ENCODE measurements around the gene TP53I3.
"Not testable (repeated sequence)": the region's sequence is repeated elsewhere in the genome, so short reads cannot be mapped to it uniquely, and the experiment has no call there.

The TP53I3 gene

GRCh38 chr2:24101992-24102391 lies 17.4 kb upstream of the TP53I3 start:
- no peak for DNase-seq (ENCODE audit: low read depth in 3 of 3, low spot score in 1 of 3)

- DNase-seq (ENCODE audit: low read depth in 3 of 3, low spot score in 1 of 3): not testable (repeated sequence)
These were observed 16.1 kb upstream of the TP53I3 start for GRCh38 chr2:24100732-24101131.

- DNase-seq (ENCODE audit: low read depth in 3 of 3, low spot score in 1 of 3): not testable (repeated sequence)
These were observed 10.6 kb upstream of the TP53I3 start for GRCh38 chr2:24095171-24095677.

DNA sequence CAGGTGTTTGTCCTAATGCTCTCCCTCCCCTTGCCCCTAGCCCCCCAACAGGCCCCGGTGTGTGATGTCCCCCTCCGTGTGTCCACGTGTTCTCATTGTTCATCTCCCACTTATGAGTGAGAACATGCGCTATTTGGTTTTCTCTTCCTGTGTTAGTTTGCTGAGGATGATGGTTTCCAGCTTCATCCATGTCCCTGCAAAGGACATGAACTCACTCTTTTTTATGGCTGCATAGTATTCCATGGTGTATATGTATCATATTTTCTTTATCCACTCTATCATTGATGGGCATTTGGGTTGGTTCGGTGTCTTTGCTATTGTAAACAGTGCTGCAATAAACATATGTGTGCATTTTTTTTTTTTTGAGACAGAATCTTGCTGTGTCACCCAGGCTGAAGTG lies 8.6 kb upstream of the TP53I3 start:
- not testable (repeated sequence) for DNase-seq (ENCODE audit: low read depth in 3 of 3, low spot score in 1 of 3)

DNA sequence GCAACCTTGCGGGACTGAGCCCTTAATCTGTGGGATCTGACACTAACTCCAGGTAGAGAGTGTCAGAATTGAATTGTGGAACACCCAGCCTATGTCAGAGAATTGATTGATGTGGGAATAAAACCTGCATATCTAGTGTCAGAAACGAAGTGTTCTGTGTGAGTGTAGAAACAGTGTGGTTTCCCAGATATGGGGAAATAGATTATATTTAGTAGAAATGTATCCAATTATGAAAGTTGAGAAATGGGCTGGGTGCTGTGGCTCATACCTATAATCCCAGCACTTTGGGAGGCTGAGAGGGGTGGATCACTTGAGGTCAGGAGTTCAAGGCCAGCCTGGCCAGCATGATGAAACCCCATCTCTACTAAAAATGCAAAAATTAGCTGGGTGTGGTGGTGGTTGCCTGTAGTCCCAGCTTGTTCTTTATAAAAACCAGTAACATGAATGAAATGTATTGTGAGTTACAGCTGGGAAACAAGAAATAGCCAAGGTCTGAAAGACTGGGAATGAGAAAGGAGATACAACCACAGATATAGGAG lies 4.3 kb upstream of the TP53I3 start:
- no peak for DNase-seq (ENCODE audit: low read depth in 3 of 3, low spot score in 1 of 3)

GRCh38 chr2:24087032-24087431 lies 2.4 kb upstream of the TP53I3 start:
- DNase-seq (ENCODE audit: low read depth in 3 of 3, low spot score in 1 of 3): no peak

- no peak for DNase-seq (ENCODE audit: low read depth in 3 of 3, low spot score in 1 of 3)
These were observed 1.6 kb upstream of the TP53I3 start for GRCh38 chr2:24086241-24086640.

DNA sequence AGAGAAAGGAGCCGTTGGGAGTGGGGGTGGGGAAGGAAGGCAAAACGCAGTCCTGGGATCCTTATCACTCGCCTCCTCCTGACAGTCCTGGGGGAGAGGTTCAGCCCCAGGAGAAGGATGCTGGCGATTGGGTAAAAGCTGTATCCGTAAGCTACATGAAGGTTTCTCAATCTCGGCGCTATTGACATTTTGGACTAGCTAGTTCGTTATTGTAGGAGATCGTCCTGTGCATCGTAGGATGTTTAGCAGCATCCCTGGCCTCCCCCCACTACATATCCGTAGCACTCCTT lies 511 bp upstream of the TP53I3 start:
- DNase-seq (ENCODE audit: low read depth in 3 of 3, low spot score in 1 of 3): no peak

DNA sequence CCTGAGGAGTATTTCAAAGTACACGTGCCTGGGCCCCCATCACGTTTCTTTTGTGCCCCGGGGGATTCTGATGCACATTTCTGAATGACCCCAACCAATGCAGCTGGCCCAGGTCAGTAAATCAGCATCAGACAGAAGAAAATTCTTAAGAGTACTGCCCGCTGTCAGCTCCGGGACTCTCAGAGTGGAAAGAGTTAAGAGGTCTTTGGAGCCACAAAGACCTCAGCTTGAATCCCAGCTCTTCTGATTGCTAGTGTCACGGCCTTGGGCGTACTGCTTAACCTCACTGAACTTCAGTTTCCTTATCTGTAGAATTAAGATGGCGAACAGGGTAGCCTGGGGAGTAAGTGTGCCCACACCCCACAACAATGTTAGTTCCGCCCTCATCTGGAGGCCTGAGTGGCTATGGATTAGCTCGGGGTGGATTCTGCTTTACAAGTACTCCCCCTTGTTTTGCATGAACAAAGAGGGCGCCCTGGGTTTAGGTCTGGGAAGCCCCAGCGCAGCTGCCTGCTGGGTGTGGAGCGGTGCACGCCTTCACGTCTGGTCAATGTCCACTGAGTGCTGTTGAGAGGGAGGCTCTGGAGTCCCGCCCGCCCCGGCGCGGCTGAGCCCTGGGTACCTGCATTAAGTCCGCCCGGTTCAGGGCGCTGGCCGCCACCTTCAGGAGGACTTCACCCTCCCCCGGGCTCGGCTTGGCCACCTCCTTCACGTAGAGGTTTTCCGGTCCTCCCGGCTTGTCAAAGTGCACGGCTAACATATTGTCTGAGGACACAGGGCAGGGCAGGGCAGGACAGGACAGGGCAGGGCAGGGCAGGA lies 858 bp downstream of the TP53I3 start:
- DNase-seq (ENCODE audit: low read depth in 3 of 3, low spot score in 1 of 3): no peak

GRCh38 chr2:24082787-24083566 lies 1.7 kb downstream of the TP53I3 start:
- no peak for DNase-seq (ENCODE audit: low read depth in 3 of 3, low spot score in 1 of 3)

- no peak for DNase-seq (ENCODE audit: low read depth in 3 of 3, low spot score in 1 of 3)
These were observed 3.9 kb downstream of the TP53I3 start for GRCh38 chr2:24080701-24081100.

DNA sequence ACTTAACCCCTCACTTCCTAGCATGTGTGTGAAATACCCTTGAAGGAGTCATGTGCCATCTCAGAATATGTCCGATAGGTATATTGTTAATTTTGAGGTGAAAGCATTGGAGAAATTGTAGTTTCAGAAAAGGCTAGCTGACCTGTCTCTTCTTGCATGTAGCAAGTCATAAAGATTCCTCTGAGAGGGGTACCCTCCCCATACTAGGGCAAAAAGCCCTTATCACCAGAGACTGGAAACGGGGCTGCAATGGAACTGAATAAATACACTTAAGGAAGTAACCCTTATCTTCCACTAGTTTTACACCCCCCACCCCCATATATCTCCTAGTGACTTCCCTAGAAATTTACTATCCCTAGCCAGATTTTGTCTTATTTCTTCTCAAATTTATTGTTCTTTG lies 6.8 kb downstream of the TP53I3 start:
- no peak for DNase-seq (ENCODE audit: low read depth in 3 of 3, low spot score in 1 of 3)

DNA sequence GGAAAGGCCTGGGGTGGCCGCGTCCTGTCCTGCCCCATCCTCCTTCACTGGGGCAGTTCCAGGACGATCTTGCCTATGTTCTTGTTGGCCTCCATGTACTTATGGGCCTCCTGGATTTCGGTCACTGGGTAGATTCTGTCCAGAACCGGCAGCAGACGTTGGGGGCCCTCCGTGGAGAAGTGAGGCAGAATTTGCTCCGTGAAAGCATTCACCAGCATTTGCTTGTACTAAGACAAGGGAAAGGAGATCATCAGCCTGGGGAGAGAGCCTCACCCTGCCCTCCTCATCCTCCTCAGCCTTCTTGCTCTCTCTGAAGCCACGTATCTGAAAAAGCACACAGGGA lies 7.1 kb downstream of the TP53I3 start:
- no peak for DNase-seq (ENCODE audit: low read depth in 3 of 3, low spot score in 1 of 3)

DNA sequence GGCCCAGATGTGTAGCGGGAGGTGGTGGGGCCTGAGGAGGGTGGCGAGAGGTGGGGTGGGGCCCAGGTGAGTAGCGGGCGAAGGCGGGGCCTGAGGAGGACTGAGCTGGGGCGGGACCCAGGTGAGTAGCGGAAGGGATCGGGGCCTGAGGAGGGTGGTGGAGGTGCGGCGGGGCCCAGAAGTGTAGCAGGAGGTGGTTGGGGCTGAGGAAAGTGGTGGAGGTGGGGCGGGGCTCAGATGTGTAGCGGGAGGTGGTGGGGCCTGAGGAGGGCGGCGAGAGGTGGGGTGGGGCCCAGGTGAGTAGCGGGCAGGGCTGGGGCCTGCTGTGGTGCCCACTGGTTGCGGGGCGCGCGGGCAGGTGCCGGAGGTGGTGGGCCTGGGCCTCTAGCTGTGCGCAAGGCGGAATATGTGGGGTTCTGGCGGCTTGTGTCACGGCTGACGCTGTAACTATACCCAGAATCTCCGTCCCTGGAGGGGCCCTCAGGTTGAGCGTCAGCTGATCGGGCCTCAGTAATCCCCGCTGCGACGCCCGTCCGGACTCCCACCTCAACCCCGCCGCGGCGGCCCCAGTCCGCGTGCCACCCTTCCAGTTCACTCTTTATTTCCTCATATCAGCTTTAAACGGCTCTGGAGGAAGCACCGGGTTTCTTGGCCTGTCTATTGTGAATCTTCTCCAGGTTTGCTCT lies 7.6 kb downstream of the TP53I3 start:
- DNase-seq (ENCODE audit: low read depth in 3 of 3, low spot score in 1 of 3): no peak

DNA sequence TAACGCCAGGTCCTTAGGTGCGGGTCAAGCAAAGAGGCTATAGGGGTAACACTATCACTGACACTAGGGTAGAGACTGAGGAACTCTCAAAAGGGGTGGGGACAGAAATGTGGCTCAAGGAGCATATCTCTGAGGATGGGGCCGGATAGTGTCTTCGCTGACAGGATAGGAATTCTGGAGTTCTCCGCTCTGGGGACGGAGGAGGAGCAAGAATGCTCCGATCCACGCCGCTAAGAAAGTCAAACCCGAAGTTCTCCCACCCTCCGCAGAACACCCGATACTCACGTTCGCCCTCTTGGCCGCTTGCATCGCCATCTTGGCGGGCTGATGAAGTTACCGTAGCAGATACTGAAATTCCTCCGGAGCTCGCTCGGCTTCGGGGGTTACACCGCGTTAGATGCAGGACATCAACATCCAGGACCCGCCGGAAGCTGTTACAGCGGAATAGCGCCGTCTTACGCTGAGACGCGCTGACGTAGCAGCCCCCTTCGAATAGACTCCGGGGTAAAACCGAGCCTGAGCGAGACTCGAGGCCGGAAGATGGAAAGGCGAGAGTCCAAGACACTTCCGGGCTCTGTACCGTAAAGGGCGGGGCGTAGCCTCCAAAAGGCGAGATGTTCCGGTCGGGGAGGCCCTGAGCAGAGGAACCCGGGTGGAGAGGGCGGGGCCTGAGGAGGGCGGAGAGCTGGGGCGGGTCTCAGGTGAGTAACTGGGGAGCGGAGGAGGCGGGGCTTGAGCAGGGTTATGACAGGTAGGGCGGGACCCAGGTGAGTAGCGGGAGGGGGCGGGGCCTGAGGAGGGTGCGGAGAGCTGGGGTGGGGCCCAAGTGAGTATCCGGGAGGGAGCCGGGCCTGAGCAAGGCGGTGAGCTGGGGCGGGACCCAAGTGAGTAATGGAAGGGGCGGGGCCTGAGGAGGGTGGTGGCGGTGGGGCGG lies 8.5 kb downstream of the TP53I3 start, which contains the start of gene SF3B6:
Gene SF3B6, minus strand, starts transcription at position 412 of the 934 bp plus-strand sequence. Its CDS starts 97 bp downstream, at position 315.
- peak; percentile 97 to 99 (median 99) for DNase-seq (ENCODE audit: low read depth in 3 of 3, low spot score in 1 of 3)

DNA sequence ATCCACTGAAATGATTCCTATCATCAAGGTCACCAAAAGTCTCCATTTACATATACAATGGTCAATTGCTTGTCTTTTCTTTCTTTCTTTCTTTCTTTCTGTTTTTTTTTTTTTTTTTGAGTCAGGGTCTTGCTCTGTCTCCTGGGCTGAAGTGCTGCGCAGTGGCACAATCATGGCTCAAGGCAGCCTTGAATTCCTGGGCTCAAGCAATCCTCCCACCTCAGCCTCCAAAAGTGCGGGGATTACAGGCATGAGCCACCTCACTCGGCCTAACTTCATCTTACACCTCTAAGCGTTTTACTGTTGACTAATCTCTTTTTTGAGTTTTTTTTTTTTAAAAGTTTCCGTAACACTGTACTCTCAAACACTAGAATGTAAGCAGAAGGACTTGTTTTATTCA lies 9.4 kb downstream of the TP53I3 start:
- DNase-seq (ENCODE audit: low read depth in 3 of 3, low spot score in 1 of 3): no peak

DNA sequence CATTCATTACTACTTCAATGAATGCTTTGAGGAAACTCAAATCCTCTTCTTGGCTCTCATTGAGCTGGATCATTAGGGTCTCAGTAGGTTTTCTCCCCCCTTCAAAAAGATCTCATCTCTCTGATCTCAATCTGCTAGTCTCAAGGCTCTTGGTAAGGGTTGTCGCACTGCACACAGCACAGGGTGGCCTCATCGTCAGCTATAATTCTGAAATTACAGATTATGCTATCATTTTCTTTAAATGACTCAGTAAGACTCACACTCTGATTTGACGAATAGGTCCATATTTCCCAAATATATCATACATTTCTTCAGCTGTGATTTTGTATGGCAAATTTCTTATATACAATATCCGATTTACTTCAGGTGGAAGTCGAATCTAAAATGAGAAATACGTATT lies 10.8 kb downstream of the TP53I3 start:
- no peak for DNase-seq (ENCODE audit: low read depth in 3 of 3, low spot score in 1 of 3)

DNA sequence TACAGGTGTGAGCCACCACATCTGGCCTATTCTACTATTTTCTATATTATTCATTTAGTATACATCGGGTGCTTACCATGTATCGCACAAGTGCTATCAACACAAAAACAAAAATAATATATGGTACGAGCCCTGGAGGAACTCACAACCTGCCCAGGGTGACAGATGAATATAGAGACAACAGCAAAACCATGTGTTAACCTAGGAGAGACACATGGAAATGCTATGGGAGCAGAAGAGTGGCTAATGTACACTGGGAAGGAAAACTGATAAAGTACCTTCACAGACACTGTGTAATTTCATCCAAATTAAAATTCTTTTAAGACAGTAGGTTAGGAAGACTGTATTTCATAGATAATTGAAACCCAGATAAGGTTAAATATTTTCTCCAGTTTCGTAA lies 12.4 kb downstream of the TP53I3 start:
- no peak for DNase-seq (ENCODE audit: low read depth in 3 of 3, low spot score in 1 of 3)

- no peak for DNase-seq (ENCODE audit: low read depth in 3 of 3, low spot score in 1 of 3)
These were observed 19.3 kb downstream of the TP53I3 start for GRCh38 chr2:24065341-24065740.

DNA sequence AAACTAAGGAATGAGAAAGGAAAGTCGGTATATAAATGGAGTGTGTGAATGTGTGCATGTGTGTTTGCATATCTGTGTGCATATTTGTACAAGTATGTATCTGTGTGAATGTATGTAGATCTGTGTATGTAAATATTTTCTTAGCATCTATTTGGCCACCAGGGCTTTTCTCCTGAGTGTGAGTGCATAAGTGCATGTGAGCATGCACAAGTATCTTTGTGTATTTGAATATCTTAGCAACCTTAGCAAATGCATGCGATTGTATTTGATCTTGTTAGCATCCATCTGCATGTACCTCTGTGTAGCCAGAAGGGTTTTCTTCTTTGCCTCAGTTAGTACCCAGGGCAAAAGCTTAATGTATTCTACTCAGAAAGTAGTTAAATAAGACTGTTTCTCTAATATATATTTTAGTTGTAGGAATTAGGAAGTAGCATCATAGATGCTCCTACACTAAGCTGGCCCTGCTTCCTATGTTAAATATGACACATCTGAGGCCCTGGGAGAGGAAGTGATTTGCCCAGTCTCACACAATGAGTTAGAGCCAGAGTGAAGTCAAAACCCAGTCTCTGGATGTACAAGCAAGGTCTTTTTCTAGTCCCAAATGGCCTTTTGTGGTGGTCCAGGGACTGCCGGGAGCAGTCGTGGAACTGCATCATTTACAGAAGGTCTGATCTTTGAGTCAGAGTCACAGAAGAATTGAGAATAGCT lies 25.9 kb downstream of the TP53I3 start:
- no peak for DNase-seq (ENCODE audit: low read depth in 3 of 3, low spot score in 1 of 3)
